ENCODE measurements around the gene FSIP2.

FSIP2 gene

GRCh38 chr2:185738679-185739472 lies at the start of gene FSIP2:
Gene FSIP2, plus strand, starts transcription at chr2:185738804. Its CDS starts 91 bp downstream, at chr2:185738895.
- no peak for DNase-seq

GRCh38 chr2:185689906-185690539 lies 48.6 kb upstream of the FSIP2 start:
- no peak for DNase-seq

GRCh38 chr2:185695711-185696235 lies 42.8 kb upstream of the FSIP2 start:
- DNase-seq: no peak

GRCh38 chr2:185700883-185701282 lies 37.7 kb upstream of the FSIP2 start:
- peak; percentile 66 for DNase-seq

GRCh38 chr2:185734658-185735057 lies 3.9 kb upstream of the FSIP2 start:
- DNase-seq: no peak

GRCh38 chr2:185736210-185736609 lies 2.4 kb upstream of the FSIP2 start:
- DNase-seq: no peak

GRCh38 chr2:185745864-185746859 lies 7.6 kb downstream of the FSIP2 start:
- DNase-seq: no peak

GRCh38 chr2:185757356-185757755 lies 18.8 kb downstream of the FSIP2 start:
- DNase-seq: no peak

- DNase-seq: no peak
These were observed 32.8 kb downstream of the FSIP2 start for GRCh38 chr2:185771396-185771795.

- DNase-seq: no peak
These were observed 42.3 kb downstream of the FSIP2 start for GRCh38 chr2:185780890-185781289.

- DNase-seq: no peak
These were observed 43.7 kb downstream of the FSIP2 start for GRCh38 chr2:185782223-185782769.

GRCh38 chr2:185785156-185785555 lies 46.6 kb downstream of the FSIP2 start:
- DNase-seq: no peak

- no peak for DNase-seq
These were observed 47.4 kb downstream of the FSIP2 start for GRCh38 chr2:185785851-185786473.

GRCh38 chr2:185787227-185788145 lies 48.9 kb downstream of the FSIP2 start:
- DNase-seq: no peak

- no peak for DNase-seq
These were observed 51.8 kb downstream of the FSIP2 start for GRCh38 chr2:185790361-185790760.

- DNase-seq: no peak
These were observed 55.1 kb downstream of the FSIP2 start for GRCh38 chr2:185793532-185794345.

GRCh38 chr2:185796758-185797157 lies 58.2 kb downstream of the FSIP2 start:
- DNase-seq: no peak

- no peak for DNase-seq
These were observed 64.3 kb downstream of the FSIP2 start for GRCh38 chr2:185802926-185803325.

GRCh38 chr2:185806783-185807182 lies 68.2 kb downstream of the FSIP2 start:
- no peak for DNase-seq

- no peak for DNase-seq
These were observed 68.7 kb downstream of the FSIP2 start for GRCh38 chr2:185807351-185807750.
